Keratinocyte (primary cell): ENCODE measurements around the gene RHOG.

ENCODE experiments used
- CTCF ChIP-seq, 3 experiments: IDR thresholded peaks in 1 of 3; conservative IDR thresholded peaks in 1 of 3; optimal IDR thresholded peaks in 1 of 3; 2 replicates in 2 of 3; 3 replicates in 1 of 3; pipeline versions ENCODE3 to v1.5.1; 2011; ENCODE audit warnings: low read length in 3 of 3, mild to moderate bottlenecking in 3 of 3, moderate library complexity in 2 of 3, control low read depth in 1 of 3, inconsistent platforms in 1 of 3; ENCODE audit not compliant: insufficient read depth in 2 of 3; ENCODE audit errors: extremely low read depth in 1 of 3
- EZH2 ChIP-seq: IDR thresholded peaks from one replicate; pipeline ENCODE4 v1.6.1; 2012; ENCODE audit warnings: inconsistent platforms, mild to moderate bottlenecking, low read length, moderate library complexity

- no peak for TF ChIP-seq CTCF (optimal IDR thresholded peaks at IDR 0.05 in 1 of 3, IDR thresholded peaks at IDR 0.05 in 1 of 3, conservative IDR thresholded peaks at IDR 0.05 in 1 of 3; ENCODE audit: extremely low read depth in 1 of 3, insufficient read depth in 2 of 3, low read length in 3 of 3)
- TF ChIP-seq EZH2, result no peak
Measured at GRCh38 chr11:3843326-3843725, 2.6 kb upstream of the RHOG start.
